Measurements from ENCODE around the gene ALPL. TPM values are rescaled to one million over a fixed set of nuclear protein-coding genes. Genes with fewer than 3 reads are reported as not detected.

Gene ALPL
- polyA plus RNA-seq, 3 donors, result 2.8 to 51.4 (median 29.6) TPM

GRCh38 chr1:21587602-21587953 lies 78.4 kb downstream of the ALPL start:
- WGBS, 3 donors, result 75 to 94% (median 94%) methylated on average over 5 of the region's 5 CpGs
- no peak overlapping the region for H3K27ac ChIP-seq (ENCODE audit: low read depth, low read length)

GRCh38 chr1:21589618-21590017 lies 80.4 kb downstream of the ALPL start:
- 88 to 94% (median 88%) methylated on average over 5 of the region's 5 CpGs for WGBS, 3 donors
- H3K27ac ChIP-seq (ENCODE audit: low read depth, low read length), result no peak overlapping the region

- no peak overlapping the region for H3K27ac ChIP-seq (ENCODE audit: low read depth, low read length)
- WGBS, 3 donors, result 25 to 33% (median 30%) methylated on average over 18 to 23 of the region's 23 CpGs
These were observed 81.1 kb downstream of the ALPL start for GRCh38 chr1:21590126-21590880.

GRCh38 chr1:21590934-21591333 lies 81.7 kb downstream of the ALPL start:
- 40 to 49% (median 40%) methylated on average over 13 of the region's 13 CpGs for WGBS, 3 donors

GRCh38 chr1:21592086-21592865 lies 83.1 kb downstream of the ALPL start:
- no peak overlapping the region for H3K27ac ChIP-seq (ENCODE audit: low read depth, low read length)
- 74 to 86% (median 79%) methylated on average over 12 of the region's 12 CpGs for WGBS, 3 donors

More at GRCh38 chr1:21590934-21591333, 81.7 kb downstream of the ALPL start:
- H3K27ac ChIP-seq (ENCODE audit: low read depth, low read length), result no peak overlapping the region

- H3K27ac ChIP-seq (ENCODE audit: low read depth, low read length), result no peak overlapping the region
- WGBS, 3 donors, result 74 to 89% (median 86%) methylated on average over 8 of the region's 8 CpGs
These were observed 84.0 kb downstream of the ALPL start for GRCh38 chr1:21593231-21593630.

- no peak overlapping the region for H3K27ac ChIP-seq (ENCODE audit: low read depth, low read length)
- 63 to 76% (median 76%) methylated on average over 8 to 11 of the region's 11 CpGs for WGBS, 3 donors
These were observed 85.3 kb downstream of the ALPL start for GRCh38 chr1:21594501-21594900.

- no peak overlapping the region for H3K27ac ChIP-seq (ENCODE audit: low read depth, low read length)
- 57 to 63% (median 60%) methylated on average over 23 to 26 of the region's 26 CpGs for WGBS, 3 donors
These were observed 86.0 kb downstream of the ALPL start for GRCh38 chr1:21594935-21595897.

GRCh38 chr1:21596174-21596573 lies 87.0 kb downstream of the ALPL start:
- 81 to 91% (median 84%) methylated on average over 11 of the region's 11 CpGs for WGBS, 3 donors
- no peak overlapping the region for H3K27ac ChIP-seq (ENCODE audit: low read depth, low read length)

- no peak overlapping the region for H3K27ac ChIP-seq (ENCODE audit: low read depth, low read length)
- WGBS, 3 donors, result 80 to 88% (median 84%) methylated on average over 2 of the region's 2 CpGs
These were observed 87.4 kb downstream of the ALPL start for GRCh38 chr1:21596628-21597027.

GRCh38 chr1:21597753-21598152 lies 88.5 kb downstream of the ALPL start:
- H3K27ac ChIP-seq (ENCODE audit: low read depth, low read length), result no peak overlapping the region
- whole genome bisulfite sequencing, 3 donors, result 78 to 89% (median 81%) methylated on average over 12 to 19 of the region's 19 CpGs

- H3K27ac ChIP-seq (ENCODE audit: low read depth, low read length), result no peak overlapping the region
- 70 to 80% (median 77%) methylated on average over 6 to 7 of the region's 7 CpGs for WGBS, 3 donors
These were observed 89.2 kb downstream of the ALPL start for GRCh38 chr1:21598417-21598816.

- no peak overlapping the region for H3K27ac ChIP-seq (ENCODE audit: low read depth, low read length)
- 79 to 82% (median 79%) methylated on average over 8 of the region's 8 CpGs for WGBS, 3 donors
These were observed 89.7 kb downstream of the ALPL start for GRCh38 chr1:21598904-21599303.

GRCh38 chr1:21599402-21599801 lies 90.2 kb downstream of the ALPL start:
- H3K27ac ChIP-seq (ENCODE audit: low read depth, low read length), result no peak overlapping the region
- 77 to 86% (median 81%) methylated on average over 15 of the region's 15 CpGs for WGBS, 3 donors

GRCh38 chr1:21601278-21602048 lies 92.2 kb downstream of the ALPL start:
- 87 to 94% (median 88%) methylated on average over 30 of the region's 30 CpGs for WGBS, 3 donors

GRCh38 chr1:21603177-21604138 lies 94.2 kb downstream of the ALPL start:
- WGBS, 3 donors, result 82 to 91% (median 91%) methylated on average over 39 of the region's 39 CpGs
- H3K27ac ChIP-seq (ENCODE audit: low read depth, low read length), result no peak overlapping the region

More at GRCh38 chr1:21601278-21602048, 92.2 kb downstream of the ALPL start:
- H3K27ac ChIP-seq (ENCODE audit: low read depth, low read length), result no peak overlapping the region
